Measurements from ENCODE around the gene EXT2. TPM values are rescaled to one million over a fixed set of nuclear protein-coding genes. Genes with fewer than 3 reads are reported as not detected.

EXT2 gene
- total RNA-seq, 1 donor from 2014 or later: 106 TPM

- no peak for DNase-seq (ENCODE audit: low spot score)
- no peak overlapping the region for H3K27ac Mint-ChIP-seq (ENCODE audit: unreplicated experiment)
- H3K4me1 Mint-ChIP-seq (ENCODE audit: low read depth): no peaks in the 10 kb centered on the region
- H3K36me3 Mint-ChIP-seq (ENCODE audit: low read depth): peaks cover 9% of the 10 kb centered on the region
- no peak overlapping the region for H3K4me3 Mint-ChIP-seq (ENCODE audit: unreplicated experiment)
- peaks cover 11% of the 10 kb centered on the region for H3K27me3 Mint-ChIP-seq (ENCODE audit: low read depth)
- H3K9me3 Mint-ChIP-seq (ENCODE audit: low read depth): no peaks in the 10 kb centered on the region
- no peak for TF ChIP-seq CTCF (IDR thresholded peaks at IDR 0.05)
These were observed 16.7 kb upstream of the EXT2 start for GRCh38 chr11:44078794-44079193.

DNA sequence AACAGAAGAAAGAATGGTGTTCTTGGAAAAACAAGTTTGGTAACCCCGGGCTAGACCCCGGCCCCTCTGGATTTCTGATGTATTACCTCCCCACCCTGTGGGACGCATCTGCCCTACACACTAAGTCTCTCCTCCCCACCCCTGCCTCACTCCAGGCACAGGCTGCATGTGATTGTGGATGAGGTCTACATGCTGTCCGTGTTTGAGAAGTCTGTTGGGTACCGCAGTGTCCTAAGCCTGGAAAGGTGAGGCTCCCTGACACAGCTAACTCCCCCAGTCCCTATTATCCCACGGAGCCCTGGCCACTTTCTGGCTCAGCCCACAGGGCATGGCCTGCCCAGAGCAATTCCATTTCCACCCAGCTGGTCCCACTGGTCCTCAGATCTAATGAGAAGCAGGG is 16.1 kb upstream of the EXT2 start:
- Mint-ChIP-seq H3K27me3 (ENCODE audit: low read depth) (peaks cover 11% of the 10 kb centered on the region), H3K4me3 (ENCODE audit: unreplicated experiment) (no peak overlapping the region), H3K36me3 (ENCODE audit: low read depth) (peaks cover 9% of the 10 kb centered on the region), H3K27ac (ENCODE audit: unreplicated experiment) (no peak overlapping the region), H3K4me1 (ENCODE audit: low read depth) (no peaks in the 10 kb centered on the region), H3K9me3 (ENCODE audit: low read depth) (no peaks in the 10 kb centered on the region)
- DNase-seq (ENCODE audit: low spot score): no peak
- no peak for TF ChIP-seq CTCF (IDR thresholded peaks at IDR 0.05)

DNA sequence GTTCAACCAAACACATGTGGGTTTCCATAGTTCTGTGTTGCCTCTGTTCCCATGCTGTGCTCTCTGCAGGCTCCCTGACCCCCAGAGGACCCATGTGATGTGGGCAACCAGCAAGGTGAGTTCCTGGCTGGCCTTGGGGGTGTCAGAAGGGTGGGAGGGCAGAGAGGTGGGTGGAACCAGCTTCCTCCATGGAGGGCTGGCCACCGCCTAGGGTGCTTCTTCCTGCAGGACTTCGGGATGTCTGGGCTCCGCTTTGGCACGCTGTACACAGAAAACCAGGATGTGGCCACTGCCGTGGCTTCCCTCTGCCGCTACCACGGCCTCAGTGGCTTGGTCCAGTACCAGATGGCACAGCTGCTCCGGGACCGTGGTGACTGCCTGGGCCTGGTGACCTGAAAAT is 14.5 kb upstream of the EXT2 start:
- peaks cover 11% of the 10 kb centered on the region for H3K27me3 Mint-ChIP-seq (ENCODE audit: low read depth)
- DNase-seq (ENCODE audit: low spot score): no peak
- no peak overlapping the region for H3K4me3 Mint-ChIP-seq (ENCODE audit: unreplicated experiment)
- no peaks in the 10 kb centered on the region for H3K4me1 Mint-ChIP-seq (ENCODE audit: low read depth)
- no peak for TF ChIP-seq CTCF (IDR thresholded peaks at IDR 0.05)
- peaks cover 4% of the 10 kb centered on the region for H3K9me3 Mint-ChIP-seq (ENCODE audit: low read depth)
- no peak overlapping the region for H3K27ac Mint-ChIP-seq (ENCODE audit: unreplicated experiment)
- peaks cover 8% of the 10 kb centered on the region for H3K36me3 Mint-ChIP-seq (ENCODE audit: low read depth)

GRCh38 chr11:44082645-44083044 is 12.8 kb upstream of the EXT2 start:
- peaks cover 4% of the 10 kb centered on the region for H3K9me3 Mint-ChIP-seq (ENCODE audit: low read depth)
- no peak for TF ChIP-seq CTCF (IDR thresholded peaks at IDR 0.05)
- H3K4me1 Mint-ChIP-seq (ENCODE audit: low read depth): no peaks in the 10 kb centered on the region
- H3K27ac Mint-ChIP-seq (ENCODE audit: unreplicated experiment): no peak overlapping the region
- H3K4me3 Mint-ChIP-seq (ENCODE audit: unreplicated experiment): no peak overlapping the region
- DNase-seq (ENCODE audit: low spot score): no peak
- peaks cover 4% of the 10 kb centered on the region for H3K36me3 Mint-ChIP-seq (ENCODE audit: low read depth)
- peaks cover 9% of the 10 kb centered on the region for H3K27me3 Mint-ChIP-seq (ENCODE audit: low read depth)

DNA sequence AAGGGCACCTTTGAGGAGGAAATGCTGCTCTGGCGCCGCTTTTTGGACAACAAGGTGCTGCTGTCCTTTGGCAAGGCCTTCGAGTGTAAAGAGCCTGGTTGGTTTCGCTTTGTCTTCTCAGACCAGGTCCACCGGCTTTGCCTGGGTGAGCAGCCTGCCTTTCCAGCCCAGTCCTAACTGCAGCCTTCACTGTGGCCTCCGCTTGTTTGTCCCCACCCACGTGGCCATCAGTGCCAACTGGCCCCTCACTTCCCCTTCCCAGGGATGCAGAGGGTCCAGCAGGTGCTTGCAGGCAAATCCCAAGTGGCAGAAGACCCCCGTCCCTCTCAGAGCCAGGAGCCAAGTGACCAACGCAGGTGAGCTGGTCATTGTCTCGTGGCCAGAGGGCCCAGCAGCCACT is 12.0 kb upstream of the EXT2 start:
- Mint-ChIP-seq H3K4me3 (ENCODE audit: unreplicated experiment) (no peak overlapping the region), H3K4me1 (ENCODE audit: low read depth) (no peaks in the 10 kb centered on the region), H3K36me3 (ENCODE audit: low read depth) (peaks cover 4% of the 10 kb centered on the region), H3K9me3 (ENCODE audit: low read depth) (peaks cover 4% of the 10 kb centered on the region), H3K27me3 (ENCODE audit: low read depth) (peaks cover 9% of the 10 kb centered on the region), H3K27ac (ENCODE audit: unreplicated experiment) (no peak overlapping the region)
- DNase-seq (ENCODE audit: low spot score): no peak
- no peak for TF ChIP-seq CTCF (IDR thresholded peaks at IDR 0.05)
